ENCODE measurements around the gene MIEN1. TPM values are rescaled to one million over a fixed set of nuclear protein-coding genes. Genes with fewer than 3 reads are reported as not detected.
A peak's percentile ranks its signal among the peaks of the same experiment; 100 is the strongest.
"Not testable (repeated sequence)": the region's sequence is repeated elsewhere in the genome, so short reads cannot be mapped to it uniquely, and the experiment has no call there.

MIEN1 gene
- total and polyA plus RNA-seq, 3 experiments from 2014 or later = 42.3 to 114 (median 46.2) TPM

DNA sequence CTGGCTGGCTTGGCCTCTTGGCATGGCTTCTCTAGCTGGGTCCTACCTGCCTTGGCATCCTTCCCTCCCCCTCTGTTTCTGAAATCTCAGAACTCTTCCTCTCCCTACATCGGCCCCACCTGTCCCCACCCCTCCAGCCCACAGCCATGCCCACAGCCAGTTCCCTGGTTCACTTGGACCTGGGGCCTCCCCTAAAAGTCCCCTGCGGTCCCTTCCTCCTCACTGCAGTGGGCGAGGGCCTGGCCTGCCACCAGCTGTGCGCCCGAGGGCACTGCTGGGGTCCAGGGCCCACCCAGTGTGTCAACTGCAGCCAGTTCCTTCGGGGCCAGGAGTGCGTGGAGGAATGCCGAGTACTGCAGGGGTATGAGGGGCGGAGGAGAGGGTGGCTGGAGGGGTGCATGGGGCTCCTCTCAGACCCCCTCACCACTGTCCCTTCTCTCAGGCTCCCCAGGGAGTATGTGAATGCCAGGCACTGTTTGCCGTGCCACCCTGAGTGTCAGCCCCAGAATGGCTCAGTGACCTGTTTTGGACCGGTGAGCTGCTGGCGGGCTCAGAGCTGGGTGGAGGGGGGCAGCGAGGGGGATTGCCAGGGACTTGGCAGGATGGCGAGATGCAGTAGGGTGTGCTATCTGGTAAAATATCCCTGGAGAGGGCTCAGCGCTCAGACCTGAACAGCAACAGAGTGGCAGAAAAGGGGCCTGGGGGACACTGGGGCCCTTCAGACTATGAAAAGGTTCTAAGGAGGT lies 14.1 kb downstream of the MIEN1 start:
- CTCF ChIA-PET = interaction anchor here (1.2 kb wide), 1 partner anchor 14 kb away, joined by 3 read pairs; the partner anchor contains the start of gene MIEN1

DNA sequence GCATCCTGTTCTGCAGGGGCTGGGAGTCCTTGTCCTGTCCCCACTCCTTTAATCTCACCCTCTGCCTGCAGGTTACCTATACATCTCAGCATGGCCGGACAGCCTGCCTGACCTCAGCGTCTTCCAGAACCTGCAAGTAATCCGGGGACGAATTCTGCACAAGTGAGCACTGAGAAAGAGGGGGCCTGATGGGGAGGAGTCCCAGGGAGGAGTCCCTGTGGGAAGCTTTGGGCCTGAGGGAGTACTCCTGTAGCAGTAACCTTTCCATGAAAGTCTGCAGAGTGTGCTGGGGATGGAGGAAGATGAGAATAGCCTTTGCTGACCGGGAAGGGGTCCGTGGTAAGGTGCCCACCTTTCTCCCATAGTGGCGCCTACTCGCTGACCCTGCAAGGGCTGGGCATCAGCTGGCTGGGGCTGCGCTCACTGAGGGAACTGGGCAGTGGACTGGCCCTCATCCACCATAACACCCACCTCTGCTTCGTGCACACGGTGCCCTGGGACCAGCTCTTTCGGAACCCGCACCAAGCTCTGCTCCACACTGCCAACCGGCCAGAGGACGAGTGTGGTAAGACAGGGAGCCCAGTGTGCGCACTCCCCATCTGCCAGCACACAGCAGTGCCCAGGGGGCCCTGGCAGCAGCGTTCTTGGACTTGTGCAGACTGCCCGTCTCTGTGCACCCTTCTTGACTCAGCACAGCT lies 14.8 kb downstream of the MIEN1 start:
- Histone ChIP-seq H3K4me1 (ENCODE audit: insufficient read depth, low read length) (no peaks in the 10 kb centered on the region), H3K9me3 (ENCODE audit: low read length) (no peaks in the 10 kb centered on the region), H3K36me3 (ENCODE audit: insufficient read depth, low read length) (no peaks in the 10 kb centered on the region), H3K4me3 (ENCODE audit: low read length) (no peak overlapping the region), H3K27ac (ENCODE audit: low read depth, low read length) (no peak overlapping the region), H3K27me3 (ENCODE audit: insufficient read depth, low read length, poor library complexity, severe bottlenecking) (no peaks in the 10 kb centered on the region)
- Mint-ChIP-seq H3K27me3 (peaks cover 0 to 2% of the 10 kb centered on the region in 2 donors), H3K36me3 (peaks cover 0 to 3% (median 0%) of the 10 kb centered on the region in 3 donors), H3K4me1 (no peaks in the 10 kb centered on the region), H3K9me3 (no peaks in the 10 kb centered on the region), H3K27ac (no peak overlapping the region), H3K4me3 (no peak overlapping the region)
- CTCF ChIA-PET = interaction anchor here (1.9 kb wide), 1 partner anchor 15 kb away, joined by 7 read pairs; the partner anchor contains the start of gene MIEN1
- POLR2A ChIA-PET = no interaction called here
- no peak for DNase-seq

More for the DNA sequence above, 14.1 kb downstream of the MIEN1 start:
- Mint-ChIP-seq H3K27ac (no peak overlapping the region), H3K9me3 (no peaks in the 10 kb centered on the region), H3K4me3 (no peak overlapping the region), H3K36me3 (peaks cover 0 to 3% (median 0%) of the 10 kb centered on the region in 3 donors), H3K4me1 (no peaks in the 10 kb centered on the region), H3K27me3 (peaks cover 0 to 2% of the 10 kb centered on the region in 2 donors)
- no peaks in the 10 kb centered on the region for H3K27me3 ChIP-seq (ENCODE audit: insufficient read depth, low read length, poor library complexity, severe bottlenecking)
- no peaks in the 10 kb centered on the region for H3K9me3 ChIP-seq (ENCODE audit: low read length)
- DNase-seq = no peak
- H3K36me3 ChIP-seq (ENCODE audit: insufficient read depth, low read length) = no peaks in the 10 kb centered on the region
- H3K4me3 ChIP-seq (ENCODE audit: low read length) = no peak overlapping the region
- POLR2A ChIA-PET = no interaction called here
- H3K4me1 ChIP-seq (ENCODE audit: insufficient read depth, low read length) = no peaks in the 10 kb centered on the region
- H3K27ac ChIP-seq (ENCODE audit: low read depth, low read length) = no peak overlapping the region

DNA sequence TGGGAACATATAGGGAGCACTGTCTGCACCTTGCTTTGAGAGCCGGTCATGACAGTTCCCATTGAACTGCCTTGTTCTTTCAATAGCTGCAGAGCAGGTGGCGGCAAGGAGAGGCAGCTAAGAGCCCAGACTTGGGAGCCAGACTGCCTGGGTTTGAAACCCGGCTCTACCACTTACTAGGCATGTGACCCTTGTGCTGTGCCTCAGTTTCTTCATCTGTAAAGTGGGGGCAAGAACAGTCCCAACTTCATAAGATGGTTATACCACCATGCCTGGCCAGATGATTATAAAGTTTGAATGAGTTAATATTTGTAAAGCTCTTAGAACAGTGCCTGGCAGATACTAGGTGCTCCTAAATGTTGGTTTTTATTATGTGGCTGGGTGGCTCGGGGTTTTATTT lies 16.1 kb downstream of the MIEN1 start:
- POLR2A ChIA-PET = no interaction called here
- no peaks in the 10 kb centered on the region for H3K9me3 Mint-ChIP-seq
- H3K27ac ChIP-seq (ENCODE audit: low read depth, low read length) = no peak overlapping the region
- H3K4me3 ChIP-seq (ENCODE audit: low read length) = no peak overlapping the region
- H3K9me3 ChIP-seq (ENCODE audit: low read length) = no peaks in the 10 kb centered on the region
- H3K4me1 ChIP-seq (ENCODE audit: insufficient read depth, low read length) = no peaks in the 10 kb centered on the region
- H3K27me3 ChIP-seq (ENCODE audit: insufficient read depth, low read length, poor library complexity, severe bottlenecking) = no peaks in the 10 kb centered on the region
- no peak overlapping the region for H3K27ac Mint-ChIP-seq
- CTCF ChIA-PET = interaction anchor here (1.9 kb wide), 1 partner anchor 16 kb away, joined by 7 read pairs; the partner anchor contains the start of gene MIEN1
- H3K27me3 Mint-ChIP-seq = peaks cover 0 to 2% of the 10 kb centered on the region in 2 donors
- DNase-seq = no peak
- no peaks in the 10 kb centered on the region for H3K36me3 ChIP-seq (ENCODE audit: insufficient read depth, low read length)
- H3K36me3 Mint-ChIP-seq = peaks cover 0 to 3% (median 0%) of the 10 kb centered on the region in 3 donors
- H3K4me1 Mint-ChIP-seq = peaks cover 0 to 5% (median 0%) of the 10 kb centered on the region in 3 donors
- H3K4me3 Mint-ChIP-seq = no peak overlapping the region

DNA sequence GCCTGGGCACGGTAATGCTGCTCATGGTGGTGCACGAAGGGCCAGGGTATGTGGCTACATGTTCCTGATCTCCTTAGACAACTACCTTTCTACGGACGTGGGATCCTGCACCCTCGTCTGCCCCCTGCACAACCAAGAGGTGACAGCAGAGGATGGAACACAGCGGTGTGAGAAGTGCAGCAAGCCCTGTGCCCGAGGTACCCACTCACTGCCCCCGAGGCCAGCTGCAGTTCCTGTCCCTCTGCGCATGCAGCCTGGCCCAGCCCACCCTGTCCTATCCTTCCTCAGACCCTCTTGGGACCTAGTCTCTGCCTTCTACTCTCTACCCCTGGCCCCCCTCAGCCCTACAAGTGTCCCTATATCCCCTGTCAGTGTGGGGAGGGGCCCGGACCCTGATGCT lies 18.5 kb downstream of the MIEN1 start:
- ChIA-PET CTCF (no interaction called here), POLR2A (no interaction called here)
- no peak for DNase-seq
- H3K27ac ChIP-seq (ENCODE audit: low read depth, low read length) = no peak overlapping the region
- Mint-ChIP-seq H3K4me3 (no peak overlapping the region), H3K27ac (no peak overlapping the region), H3K27me3 (peaks cover 0 to 2% of the 10 kb centered on the region in 2 donors), H3K4me1 (peaks cover 7 to 14% (median 7%) of the 10 kb centered on the region in 3 donors), H3K9me3 (no peaks in the 10 kb centered on the region), H3K36me3 (peaks cover 0 to 3% (median 0%) of the 10 kb centered on the region in 3 donors)
- no peaks in the 10 kb centered on the region for H3K36me3 ChIP-seq (ENCODE audit: insufficient read depth, low read length)
- no peaks in the 10 kb centered on the region for H3K9me3 ChIP-seq (ENCODE audit: low read length)
- H3K4me1 ChIP-seq (ENCODE audit: insufficient read depth, low read length) = peaks cover 14% of the 10 kb centered on the region
- no peak overlapping the region for H3K4me3 ChIP-seq (ENCODE audit: low read length)
- no peaks in the 10 kb centered on the region for H3K27me3 ChIP-seq (ENCODE audit: insufficient read depth, low read length, poor library complexity, severe bottlenecking)

DNA sequence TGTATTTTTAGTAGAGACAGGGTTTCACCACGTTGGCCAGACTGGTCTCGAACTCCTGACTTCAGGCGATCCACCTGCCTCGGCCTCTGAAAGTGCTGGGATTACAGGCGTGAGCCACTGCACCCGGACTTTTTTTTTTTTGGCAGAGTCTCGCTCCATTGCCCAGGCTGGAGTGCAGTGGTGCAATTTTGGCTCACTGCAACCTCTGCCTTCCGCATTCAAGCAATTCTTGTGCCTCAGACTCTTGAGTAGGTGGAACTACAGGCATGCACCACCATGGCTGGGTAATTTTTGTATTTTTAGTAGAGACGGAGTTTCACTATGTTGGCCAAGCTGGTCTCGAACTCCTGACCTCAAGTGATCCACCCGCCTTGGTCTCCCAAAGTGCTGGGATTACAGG lies 19.3 kb downstream of the MIEN1 start:
- POLR2A ChIA-PET; H3K4me3 ChIP-seq (ENCODE audit: low read length); H3K27me3 Mint-ChIP-seq; H3K9me3 ChIP-seq (ENCODE audit: low read length); DNase-seq; H3K27ac ChIP-seq (ENCODE audit: low read depth, low read length); H3K36me3 ChIP-seq (ENCODE audit: insufficient read depth, low read length); H3K27ac Mint-ChIP-seq; H3K4me3 Mint-ChIP-seq; H3K27me3 ChIP-seq (ENCODE audit: insufficient read depth, low read length, poor library complexity, severe bottlenecking); H3K9me3 Mint-ChIP-seq; H3K36me3 Mint-ChIP-seq: not testable (repeated sequence)
- peaks cover 18% of the 10 kb centered on the region for H3K4me1 ChIP-seq (ENCODE audit: insufficient read depth, low read length)
- H3K4me1 Mint-ChIP-seq = peaks cover 10 to 16% (median 13%) of the 10 kb centered on the region in 3 donors
- CTCF ChIA-PET = interaction anchor here (1.1 to 1.3 kb wide), 2 partner anchors 47 to 88 kb away, joined by 3 read pairs; no protein-coding TSS in a partner anchor

DNA sequence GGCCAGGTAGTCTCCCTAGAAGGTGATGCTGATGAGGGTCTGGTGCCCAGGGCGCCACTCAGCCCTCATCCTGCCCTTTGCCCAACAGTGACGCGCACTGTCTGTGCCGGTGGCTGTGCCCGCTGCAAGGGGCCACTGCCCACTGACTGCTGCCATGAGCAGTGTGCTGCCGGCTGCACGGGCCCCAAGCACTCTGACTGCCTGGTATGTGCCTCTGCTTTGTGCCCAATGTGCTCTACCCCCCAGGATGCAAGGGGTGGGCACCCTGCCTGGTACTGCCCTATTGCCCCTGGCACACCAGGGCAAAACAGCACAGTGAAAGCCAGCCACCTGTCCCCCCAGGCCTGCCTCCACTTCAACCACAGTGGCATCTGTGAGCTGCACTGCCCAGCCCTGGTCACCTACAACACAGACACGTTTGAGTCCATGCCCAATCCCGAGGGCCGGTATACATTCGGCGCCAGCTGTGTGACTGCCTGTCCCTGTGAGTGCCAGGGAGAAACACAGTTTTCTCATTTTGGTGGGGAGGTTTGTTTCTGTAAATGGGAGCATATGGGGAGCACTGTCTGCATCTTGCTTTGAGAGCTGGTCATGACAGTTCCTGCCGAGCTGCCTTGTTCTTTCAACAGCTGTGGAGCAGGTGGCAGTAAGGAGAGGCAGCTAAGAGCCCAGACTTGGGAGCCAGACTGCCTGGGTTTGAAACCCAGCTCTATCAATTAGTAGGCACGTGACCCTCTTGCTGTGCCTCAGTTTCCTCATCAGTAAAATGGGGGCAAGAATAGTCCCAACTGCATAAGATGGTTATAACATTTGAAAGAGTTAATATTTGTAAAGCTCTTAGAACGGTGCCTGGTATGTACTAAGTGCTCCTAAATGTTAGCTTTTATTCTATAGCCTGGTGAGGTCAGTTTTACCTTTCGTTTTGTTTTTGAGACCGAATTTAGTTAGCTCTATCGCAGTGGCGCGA lies 20.1 kb downstream of the MIEN1 start:
- Histone ChIP-seq H3K4me1 (ENCODE audit: insufficient read depth, low read length) (peaks cover 18% of the 10 kb centered on the region), H3K4me3 (ENCODE audit: low read length) (no peak overlapping the region), H3K36me3 (ENCODE audit: insufficient read depth, low read length) (no peaks in the 10 kb centered on the region), H3K27me3 (ENCODE audit: insufficient read depth, low read length, poor library complexity, severe bottlenecking) (no peaks in the 10 kb centered on the region), H3K9me3 (ENCODE audit: low read length) (no peaks in the 10 kb centered on the region), H3K27ac (ENCODE audit: low read depth, low read length) (no peak overlapping the region)
- ChIA-PET CTCF (interaction anchor here (0.6 to 1.3 kb wide), 3 partner anchors 48 to 87 kb away, joined by 3 read pairs; no protein-coding TSS in a partner anchor), POLR2A (no interaction called here)
- Mint-ChIP-seq H3K4me1 (peaks cover 10 to 16% (median 13%) of the 10 kb centered on the region in 3 donors), H3K36me3 (peaks cover 0 to 3% (median 0%) of the 10 kb centered on the region in 3 donors), H3K27ac (no peak overlapping the region), H3K4me3 (peak overlapping the region in 1 of 7 donors; percentile 12), H3K9me3 (no peaks in the 10 kb centered on the region), H3K27me3 (peaks cover 0 to 2% of the 10 kb centered on the region in 2 donors)
- no peak for DNase-seq

DNA sequence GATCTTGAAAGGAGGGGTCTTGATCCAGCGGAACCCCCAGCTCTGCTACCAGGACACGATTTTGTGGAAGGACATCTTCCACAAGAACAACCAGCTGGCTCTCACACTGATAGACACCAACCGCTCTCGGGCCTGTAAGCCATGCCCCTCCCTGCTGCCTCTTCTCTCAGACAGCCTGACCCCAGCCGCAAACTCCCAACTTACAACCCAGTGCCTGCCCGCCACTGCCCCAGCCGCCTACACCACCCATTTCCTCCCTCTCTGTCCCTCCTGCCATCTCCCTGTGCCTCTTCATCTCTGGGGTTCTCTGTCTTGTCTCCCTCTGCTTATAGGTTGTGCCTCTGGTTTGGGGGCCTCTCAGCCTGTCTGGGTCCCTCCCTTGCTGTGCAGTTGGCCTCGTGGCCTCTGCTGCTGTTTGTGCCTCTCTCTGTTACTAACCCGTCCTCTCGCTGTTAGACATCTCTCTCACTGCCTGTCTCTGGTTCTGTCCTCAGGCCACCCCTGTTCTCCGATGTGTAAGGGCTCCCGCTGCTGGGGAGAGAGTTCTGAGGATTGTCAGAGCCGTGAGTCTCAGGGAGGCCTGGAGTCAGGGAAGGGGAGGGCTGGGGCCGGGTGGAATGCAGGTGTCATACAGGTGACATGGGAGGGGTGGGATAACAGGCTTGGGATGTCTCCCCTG lies 20.9 kb downstream of the MIEN1 start:
- DNase-seq = no peak
- Mint-ChIP-seq H3K9me3 (no peaks in the 10 kb centered on the region), H3K27me3 (peaks cover 0 to 2% of the 10 kb centered on the region in 2 donors), H3K27ac (peak overlapping the region in 5 of 8 donors; percentile 23 to 93 (median 56)), H3K36me3 (peaks cover 0 to 3% (median 0%) of the 10 kb centered on the region in 3 donors), H3K4me3 (peak overlapping the region in 3 of 7 donors; percentile 12 to 36 (median 16)), H3K4me1 (peaks cover 10 to 18% (median 13%) of the 10 kb centered on the region in 3 donors)
- ChIA-PET CTCF (no interaction called here), POLR2A (no interaction called here)
- H3K27me3 ChIP-seq (ENCODE audit: insufficient read depth, low read length, poor library complexity, severe bottlenecking) = no peaks in the 10 kb centered on the region
- H3K4me3 ChIP-seq (ENCODE audit: low read length) = no peak overlapping the region
- H3K9me3 ChIP-seq (ENCODE audit: low read length) = no peaks in the 10 kb centered on the region
- H3K4me1 ChIP-seq (ENCODE audit: insufficient read depth, low read length) = peaks cover 18% of the 10 kb centered on the region
- H3K36me3 ChIP-seq (ENCODE audit: insufficient read depth, low read length) = no peaks in the 10 kb centered on the region
- H3K27ac ChIP-seq (ENCODE audit: low read depth, low read length) = no peak overlapping the region
